MM.1S (cell line): ENCODE measurements around the gene ERC2.

ENCODE experiments used
- CTCF ChIP-seq: fragments of 300-600 bp; sonication (generic); IDR thresholded peaks from 2 replicates; pipeline ENCODE4 v1.5.1; 2016; ENCODE audit warnings: antibody characterized with exemption, low read length, mixed read lengths
- EZH2 ChIP-seq: fragments of 300-600 bp; sonication (generic); optimal IDR thresholded peaks from 2 replicates; pipeline ENCODE3; 2017; ENCODE audit warnings: low read depth, mild to moderate bottlenecking, antibody characterized with exemption, low read length, mixed read lengths

GRCh38 chr3:56257826-56258225 lies 210.4 kb downstream of the ERC2 start:
- no peak for TF ChIP-seq CTCF
- no peak for TF ChIP-seq EZH2
